Effector memory CD4-positive, alpha-beta T cell (primary cell): ENCODE measurements around the gene PCSK7.
"Not testable (repeated sequence)": the region's sequence is repeated elsewhere in the genome, so short reads cannot be mapped to it uniquely, and the experiment has no call there.

Experiments used
- DNase-seq, 3 donors: peaks; one replicate each; pipeline ENCODE4 v3.0.0-alpha.2; 2020
- H3K27ac ChIP-seq: 2 replicates; pipeline ENCODE4 v1.7.0; 2013; ENCODE audit warnings: mild to moderate bottlenecking, low read length, moderate library complexity; ENCODE audit not compliant: insufficient read depth, poor library complexity, severe bottlenecking
- H3K27me3 ChIP-seq: replicated peaks from 2 replicates; pipeline ENCODE4 v1.7.0; 2013; ENCODE audit warnings: mild to moderate bottlenecking, low read length; ENCODE audit not compliant: insufficient read depth, control insufficient read depth, poor library complexity, severe bottlenecking
- H3K36me3 ChIP-seq: 2 replicates; pipeline ENCODE4 v1.7.0; 2013; ENCODE audit warnings: mild to moderate bottlenecking, low read length, moderate library complexity; ENCODE audit not compliant: control insufficient read depth, insufficient read depth
- H3K4me1 ChIP-seq: 2 replicates; pipeline ENCODE4 v1.7.0; 2013; ENCODE audit warnings: low read length, mild to moderate bottlenecking; ENCODE audit not compliant: control insufficient read depth, insufficient read depth, poor library complexity, severe bottlenecking
- H3K4me3 ChIP-seq: 2 replicates; pipeline ENCODE4 v1.7.0; 2013; ENCODE audit warnings: low read length, low read depth, mild to moderate bottlenecking; ENCODE audit not compliant: insufficient read depth, poor library complexity, severe bottlenecking
- H3K9me3 ChIP-seq: 2 replicates; pipeline ENCODE4 v1.7.0; 2013; ENCODE audit warnings: mild to moderate bottlenecking, low read length, moderate library complexity; ENCODE audit not compliant: control insufficient read depth

PCSK7 gene

GRCh38 chr11:117264624-117265323, 32.9 kb upstream of the PCSK7 start:
- not testable (repeated sequence) for H3K36me3 ChIP-seq, H3K27ac ChIP-seq, DNase-seq, H3K9me3 ChIP-seq, H3K4me3 ChIP-seq, H3K4me1 ChIP-seq, H3K27me3 ChIP-seq

DNA sequence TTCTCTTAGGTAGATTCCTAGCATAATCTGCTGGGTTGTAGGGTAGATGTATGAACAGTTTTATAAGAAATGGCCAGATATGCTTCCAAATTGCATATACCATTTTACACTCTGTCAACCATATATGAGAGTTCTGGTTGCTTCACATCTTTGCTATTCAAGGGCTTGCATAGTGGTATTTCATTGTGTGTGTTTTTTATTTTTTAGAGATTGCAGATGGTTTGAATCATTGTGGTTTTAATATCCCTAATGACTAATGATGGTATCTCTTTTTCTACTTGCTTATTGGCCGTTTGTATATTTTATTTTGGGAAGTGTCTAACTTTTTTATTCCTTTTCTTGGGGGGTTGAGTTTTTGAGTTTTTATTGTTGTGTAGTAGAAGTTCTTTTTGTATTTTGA, 27.5 kb upstream of the PCSK7 start:
- Histone ChIP-seq H3K9me3 (no peaks in the 10 kb centered on the region), H3K4me3 (no peak overlapping the region), H3K4me1 (no peaks in the 10 kb centered on the region), H3K36me3 (no peaks in the 10 kb centered on the region), H3K27ac (no peak overlapping the region), H3K27me3 (no peaks in the 10 kb centered on the region)
- DNase-seq = no peak

DNA sequence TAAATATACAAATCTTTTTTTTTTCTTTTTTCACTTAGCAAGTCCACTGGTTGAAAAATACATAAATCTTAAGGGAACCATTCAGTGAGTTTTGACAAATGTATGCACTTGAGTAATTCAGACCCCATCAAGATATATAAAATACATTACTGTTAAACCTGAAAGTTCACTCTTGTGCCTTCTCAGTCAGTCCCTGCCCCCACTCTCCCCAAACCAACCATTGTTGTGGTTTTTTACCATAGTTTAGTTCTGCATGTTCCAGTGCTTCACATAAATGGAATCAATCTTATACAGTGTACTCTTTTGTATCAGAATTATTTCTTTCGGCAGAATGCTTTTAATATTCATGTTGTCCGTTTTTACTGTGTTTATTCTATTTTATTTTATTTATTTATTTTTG, 26.7 kb upstream of the PCSK7 start:
- no peaks in the 10 kb centered on the region for H3K4me1 ChIP-seq
- no peak overlapping the region for H3K27ac ChIP-seq
- H3K36me3 ChIP-seq = no peaks in the 10 kb centered on the region
- no peak for DNase-seq
- no peaks in the 10 kb centered on the region for H3K9me3 ChIP-seq
- H3K4me3 ChIP-seq = no peak overlapping the region
- no peaks in the 10 kb centered on the region for H3K27me3 ChIP-seq

DNA sequence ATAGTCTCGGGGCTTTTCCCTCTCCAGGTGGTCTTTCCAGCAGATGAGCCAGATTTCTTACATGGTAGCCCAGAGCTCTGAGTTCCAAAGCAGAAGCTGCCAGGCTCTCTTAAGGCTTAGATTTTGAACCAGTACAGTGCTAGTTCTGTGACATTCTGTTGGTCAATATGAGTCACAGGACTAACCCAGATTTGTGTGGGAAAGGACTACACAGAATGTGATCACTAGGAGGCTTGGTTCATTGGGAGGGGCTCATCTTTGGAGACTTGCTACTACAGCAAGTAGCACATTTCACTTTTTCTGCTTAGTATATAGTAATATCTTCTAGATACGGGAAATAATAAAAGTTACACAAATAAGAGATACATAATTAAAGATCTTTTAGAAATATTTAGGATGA, 24.7 kb upstream of the PCSK7 start:
- no peak overlapping the region for H3K4me3 ChIP-seq
- no peaks in the 10 kb centered on the region for H3K9me3 ChIP-seq
- H3K36me3 ChIP-seq = no peaks in the 10 kb centered on the region
- DNase-seq = no peak
- H3K27ac ChIP-seq = no peak overlapping the region
- H3K27me3 ChIP-seq = no peaks in the 10 kb centered on the region
- H3K4me1 ChIP-seq = no peaks in the 10 kb centered on the region

GRCh38 chr11:117255966-117256365, 24.1 kb upstream of the PCSK7 start:
- no peaks in the 10 kb centered on the region for H3K27me3 ChIP-seq
- no peaks in the 10 kb centered on the region for H3K36me3 ChIP-seq
- no peak overlapping the region for H3K4me3 ChIP-seq
- H3K4me1 ChIP-seq = no peaks in the 10 kb centered on the region
- H3K27ac ChIP-seq = no peak overlapping the region
- no peaks in the 10 kb centered on the region for H3K9me3 ChIP-seq
- no peak for DNase-seq

DNA sequence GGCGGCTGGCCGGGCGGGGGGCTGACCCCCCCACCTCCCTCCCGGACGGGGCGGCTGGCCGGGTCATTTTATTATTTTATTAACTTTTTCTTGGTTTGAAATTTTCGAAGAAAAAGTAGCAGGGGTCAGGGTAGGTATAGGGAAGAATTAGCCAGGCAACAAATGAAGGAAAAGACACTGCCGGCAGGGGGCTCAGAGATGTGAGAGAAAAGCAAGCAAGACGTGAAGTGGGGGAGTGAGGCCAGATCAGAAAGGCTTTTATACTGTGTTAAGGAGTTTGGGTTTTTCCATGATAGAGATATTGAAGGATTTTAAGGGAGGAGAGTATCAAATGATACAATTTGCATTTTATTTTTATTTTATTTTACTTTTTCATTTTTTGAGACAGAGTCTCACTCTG, 19.6 kb upstream of the PCSK7 start:
- Histone ChIP-seq H3K4me1 (no peaks in the 10 kb centered on the region), H3K4me3 (no peak overlapping the region), H3K27ac (no peak overlapping the region), H3K36me3 (peaks cover 14% of the 10 kb centered on the region), H3K9me3 (no peaks in the 10 kb centered on the region), H3K27me3 (no peaks in the 10 kb centered on the region)
- DNase-seq = no peak

DNA sequence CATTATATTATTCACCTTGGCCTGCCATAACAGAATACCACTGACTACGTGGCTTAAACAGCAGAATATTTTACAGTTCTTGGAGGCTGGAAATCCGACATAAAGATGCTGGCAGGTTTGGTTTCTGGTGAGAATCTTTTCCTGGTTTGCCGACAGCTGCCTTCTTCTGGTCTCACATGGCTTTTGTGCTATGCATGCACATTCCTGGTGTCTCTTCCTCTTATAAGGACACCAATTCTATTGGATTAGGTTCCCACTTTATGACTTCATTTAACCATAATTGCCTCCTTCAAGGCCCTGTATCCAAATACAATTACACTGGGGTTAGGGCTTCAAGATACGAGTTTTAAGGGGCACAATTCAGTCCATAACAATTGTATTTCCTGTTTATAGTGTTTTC, 17.7 kb upstream of the PCSK7 start:
- H3K27me3 ChIP-seq = no peaks in the 10 kb centered on the region
- no peak overlapping the region for H3K4me3 ChIP-seq
- DNase-seq = no peak
- H3K36me3 ChIP-seq = peaks cover 24% of the 10 kb centered on the region
- no peak overlapping the region for H3K27ac ChIP-seq
- H3K9me3 ChIP-seq = no peaks in the 10 kb centered on the region
- H3K4me1 ChIP-seq = no peaks in the 10 kb centered on the region

DNA sequence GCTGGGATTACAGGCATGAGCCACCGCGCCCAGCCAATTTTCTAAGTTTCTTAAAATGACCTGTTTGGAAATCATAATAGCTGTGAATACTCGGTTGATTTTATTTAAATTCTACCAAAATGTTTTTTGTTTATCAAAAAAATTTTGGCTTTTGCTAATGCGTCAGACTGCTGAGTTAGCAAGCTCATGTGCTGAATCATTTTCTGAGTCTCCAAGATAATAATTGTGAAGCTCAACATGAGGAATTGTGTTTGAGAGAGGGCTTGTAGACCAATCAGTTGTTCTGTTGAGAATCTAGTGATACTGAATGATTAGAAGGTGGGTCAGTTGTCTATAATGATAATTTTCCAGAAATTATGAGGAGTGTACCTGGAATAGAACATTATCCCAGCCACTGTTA, 16.5 kb upstream of the PCSK7 start:
- DNase-seq = no peak
- H3K4me1 ChIP-seq = no peaks in the 10 kb centered on the region
- H3K27me3 ChIP-seq = no peaks in the 10 kb centered on the region
- no peak overlapping the region for H3K4me3 ChIP-seq
- H3K27ac ChIP-seq = no peak overlapping the region
- no peaks in the 10 kb centered on the region for H3K9me3 ChIP-seq
- peaks cover 24% of the 10 kb centered on the region for H3K36me3 ChIP-seq

DNA sequence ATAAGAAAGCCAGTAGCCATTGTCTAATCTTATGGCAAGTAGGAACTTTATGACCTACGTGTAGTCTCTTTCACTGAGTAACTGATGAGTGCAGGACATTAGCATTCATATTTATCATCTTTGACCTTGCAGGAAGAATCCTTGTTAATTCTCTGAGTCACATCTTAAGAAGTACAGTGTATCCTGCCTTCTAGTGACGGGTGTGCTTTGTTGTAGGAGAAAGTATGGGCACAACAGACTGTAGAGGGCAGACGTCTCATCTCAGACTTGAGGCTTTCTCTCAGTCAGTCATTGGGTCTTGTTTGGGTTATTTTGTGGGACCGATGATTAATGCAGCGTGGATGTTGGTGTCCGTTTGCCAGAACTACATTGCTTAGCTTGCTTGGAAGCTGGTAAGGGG, 7.4 kb upstream of the PCSK7 start:
- H3K9me3 ChIP-seq = no peaks in the 10 kb centered on the region
- no peak for DNase-seq

DNA sequence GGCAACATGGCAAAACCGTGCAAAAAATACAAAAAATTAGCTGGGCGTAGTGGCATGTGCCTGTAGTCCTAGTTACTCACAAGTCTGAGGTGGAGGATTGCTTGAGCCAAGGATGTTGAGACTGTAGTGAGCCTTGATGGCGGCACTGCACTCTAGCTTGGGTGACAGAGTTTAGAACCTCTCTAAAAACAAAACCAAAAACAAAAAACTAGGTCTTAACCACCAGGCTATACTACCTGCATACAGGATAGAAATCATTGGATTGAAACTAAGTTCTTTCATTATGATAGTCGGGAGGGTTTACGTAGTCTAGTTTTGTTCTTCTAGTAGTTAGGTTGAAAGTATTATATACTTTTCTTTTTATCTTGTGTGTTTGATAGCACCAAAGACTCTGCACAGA, 6.3 kb upstream of the PCSK7 start:
- no peaks in the 10 kb centered on the region for H3K9me3 ChIP-seq

More for the DNA sequence above, 7.4 kb upstream of the PCSK7 start:
- Histone ChIP-seq H3K36me3 (peaks cover 8% of the 10 kb centered on the region), H3K27ac (no peak overlapping the region), H3K27me3 (no peaks in the 10 kb centered on the region), H3K4me1 (no peaks in the 10 kb centered on the region), H3K4me3 (no peak overlapping the region)

More for the DNA sequence above, 6.3 kb upstream of the PCSK7 start:
- Histone ChIP-seq H3K27me3 (no peaks in the 10 kb centered on the region), H3K36me3 (peaks cover 8% of the 10 kb centered on the region), H3K4me1 (peaks cover under 1% of the 10 kb centered on the region), H3K27ac (no peak overlapping the region), H3K4me3 (no peak overlapping the region)
- no peak for DNase-seq
